GM18868 (cell line): ENCODE measurements around the gene CHAF1B.

Source experiments
- ATAC-seq: cut with Tn5 transposase; IDR thresholded peaks from one replicate; pipeline ENCODE4 v1.9.1; 2021; ENCODE audit warnings: mild to moderate bottlenecking, moderate library complexity; ENCODE audit not compliant: unreplicated experiment

The CHAF1B gene

DNA sequence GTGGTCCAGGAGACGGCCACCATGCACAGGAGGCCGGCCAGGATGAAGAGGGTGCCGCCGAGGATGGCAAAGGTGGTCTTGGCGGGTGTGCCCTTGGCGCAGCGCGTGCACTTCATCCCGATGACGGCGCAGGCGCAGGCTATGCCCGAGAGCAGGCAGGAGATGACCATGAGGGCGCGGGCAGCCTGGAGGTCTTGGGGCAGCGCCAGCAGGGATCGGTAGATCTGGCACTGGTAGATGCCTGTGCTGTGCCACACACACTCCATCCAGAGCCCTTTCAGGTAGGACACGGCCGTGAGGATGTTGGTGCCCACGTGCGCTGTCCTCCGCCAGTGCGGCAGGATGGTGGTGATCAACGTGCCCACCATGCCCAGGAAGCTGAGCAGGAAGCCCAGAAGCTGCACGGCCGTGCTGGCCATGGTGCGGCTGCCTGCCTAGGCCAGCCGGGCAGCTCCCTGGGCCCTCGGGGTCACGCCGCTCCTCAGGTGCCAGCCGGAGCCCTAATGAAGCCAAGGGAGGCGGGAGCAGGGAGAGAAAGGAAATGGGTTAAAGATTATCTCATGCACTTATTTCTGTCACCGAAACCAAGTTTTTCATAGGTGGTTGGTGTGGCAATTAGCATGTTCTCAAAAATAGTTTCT is 76.2 kb downstream of the CHAF1B start:
- ATAC-seq: no peak

DNA sequence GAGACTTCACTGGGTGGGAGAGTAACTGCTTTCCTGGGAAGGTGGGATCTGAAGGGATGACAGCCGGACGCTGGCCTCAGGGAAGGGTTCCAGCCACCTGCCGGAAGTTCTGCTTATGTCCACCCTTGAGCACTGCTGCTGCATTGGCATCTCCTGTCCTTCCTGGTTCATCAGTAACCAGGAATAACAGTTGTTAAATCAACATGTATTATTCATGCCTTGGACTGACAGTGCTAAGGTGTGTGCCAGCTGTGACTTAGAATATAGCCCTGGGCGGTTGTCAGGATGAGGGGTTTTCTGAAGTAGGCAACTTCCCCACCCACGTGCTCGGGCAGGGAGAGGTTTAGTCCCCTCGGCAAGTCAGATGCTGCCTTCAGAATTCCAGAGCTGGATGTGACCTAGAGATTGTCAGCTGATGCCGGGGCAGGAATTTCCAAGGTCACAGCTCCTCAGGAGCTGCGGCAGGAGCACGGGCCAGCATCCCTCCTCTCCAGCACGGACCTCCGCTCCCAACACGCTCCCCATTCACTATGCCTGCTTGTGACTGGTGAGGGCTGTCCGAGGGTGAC is 76.8 kb downstream of the CHAF1B start:
- no peak for ATAC-seq

DNA sequence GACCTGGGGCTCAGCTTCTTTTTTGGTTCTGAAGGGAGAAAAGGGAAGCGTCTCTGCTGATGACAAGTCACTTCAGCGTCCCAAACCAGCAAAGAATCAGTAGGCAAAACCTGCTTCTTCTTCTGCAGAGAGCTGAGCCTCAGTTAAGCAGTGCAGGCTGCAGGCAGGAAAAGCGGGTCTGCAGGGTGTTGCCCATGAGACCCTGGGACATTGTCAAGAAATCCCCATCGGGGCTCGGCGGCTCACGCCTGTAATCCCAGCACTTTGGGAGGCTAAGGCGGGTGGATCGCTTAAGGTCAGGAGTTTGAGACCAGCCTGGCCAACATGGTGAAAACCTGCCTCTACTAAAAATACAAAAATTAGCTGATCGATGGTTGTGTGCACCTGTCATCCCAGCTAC is 78.0 kb downstream of the CHAF1B start:
- ATAC-seq: no peak

DNA sequence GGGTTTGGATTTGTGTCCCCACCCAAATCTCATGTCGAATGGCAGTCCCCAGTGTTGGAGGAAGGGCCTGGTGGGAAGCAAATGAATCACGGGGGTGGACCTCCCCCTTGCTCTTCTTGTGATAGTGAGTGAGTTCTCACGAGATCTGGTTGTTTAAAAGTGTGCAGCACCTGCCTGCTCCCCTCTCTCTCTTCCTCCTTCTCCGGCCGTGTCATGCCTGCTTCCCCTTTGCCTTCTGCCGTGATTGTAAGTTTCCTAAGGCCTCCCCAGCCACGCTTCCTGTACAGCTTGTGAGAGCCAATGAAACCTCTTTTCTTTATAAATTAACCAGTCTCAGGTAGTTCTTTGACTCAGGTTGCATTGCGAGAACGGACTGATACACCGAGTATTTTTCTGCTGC is 78.8 kb downstream of the CHAF1B start:
- no peak for ATAC-seq

DNA sequence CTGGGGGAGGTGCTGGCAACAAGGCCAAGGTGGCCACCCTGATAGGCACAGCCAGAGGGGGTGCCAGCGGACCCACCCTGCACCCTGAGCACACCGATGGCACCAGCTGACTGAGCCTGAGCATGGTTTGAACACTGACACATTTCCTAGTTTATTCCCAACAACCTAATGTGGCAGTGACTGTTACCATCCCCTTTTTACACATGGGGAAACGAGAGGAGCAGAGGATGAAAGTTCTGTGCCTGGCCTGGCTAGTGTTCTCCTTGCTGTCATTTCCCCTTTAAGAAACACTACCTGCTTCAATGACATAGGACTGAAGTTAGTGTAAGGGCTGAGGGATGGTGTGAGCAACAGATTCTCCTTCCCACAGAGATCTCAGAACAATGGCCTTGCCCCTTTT is 79.4 kb downstream of the CHAF1B start:
- no peak for ATAC-seq

DNA sequence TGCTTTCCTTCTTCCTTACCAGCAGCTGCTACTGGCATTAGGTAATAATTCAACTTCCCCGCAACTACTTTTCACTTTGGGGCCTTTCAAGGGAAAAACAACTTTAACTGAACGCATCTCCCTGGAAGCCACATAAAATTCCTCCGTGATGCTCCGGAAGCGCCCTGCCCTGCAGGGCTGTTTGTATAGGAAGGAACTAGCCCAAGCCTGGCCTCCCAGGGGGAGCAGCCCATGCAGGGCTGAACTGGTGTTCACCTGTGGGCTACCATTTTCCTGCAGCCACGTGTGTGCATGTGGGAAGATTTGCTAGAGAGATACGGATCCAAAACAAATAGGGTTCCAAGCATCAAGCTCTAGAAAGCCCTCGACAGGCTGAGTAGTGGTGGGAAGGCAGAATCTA is 80.3 kb downstream of the CHAF1B start:
- ATAC-seq: no peak

DNA sequence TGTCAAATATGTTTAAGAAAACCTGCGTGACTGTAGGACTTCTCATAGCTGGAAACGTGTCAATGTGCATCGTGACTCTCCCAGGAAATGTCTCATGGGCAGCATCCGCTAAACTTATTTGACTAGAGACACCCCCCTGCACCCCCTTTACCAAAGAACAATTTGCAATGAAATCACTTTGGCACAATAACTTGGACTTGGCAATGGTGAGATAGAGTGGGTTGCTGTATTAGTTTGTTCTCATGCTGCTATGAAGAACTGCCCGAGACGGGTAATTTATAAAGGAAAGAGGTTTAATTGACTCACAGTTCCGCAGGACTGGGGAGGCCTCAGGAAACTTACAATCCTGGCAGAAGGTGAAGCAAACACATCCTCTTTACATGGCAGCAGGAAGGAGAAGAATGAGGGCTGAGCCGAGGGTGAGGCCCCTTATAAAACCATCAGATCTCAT is 80.9 kb downstream of the CHAF1B start:
- no peak for ATAC-seq
